ENCODE data around the gene AMD1.

The AMD1 gene

DNA sequence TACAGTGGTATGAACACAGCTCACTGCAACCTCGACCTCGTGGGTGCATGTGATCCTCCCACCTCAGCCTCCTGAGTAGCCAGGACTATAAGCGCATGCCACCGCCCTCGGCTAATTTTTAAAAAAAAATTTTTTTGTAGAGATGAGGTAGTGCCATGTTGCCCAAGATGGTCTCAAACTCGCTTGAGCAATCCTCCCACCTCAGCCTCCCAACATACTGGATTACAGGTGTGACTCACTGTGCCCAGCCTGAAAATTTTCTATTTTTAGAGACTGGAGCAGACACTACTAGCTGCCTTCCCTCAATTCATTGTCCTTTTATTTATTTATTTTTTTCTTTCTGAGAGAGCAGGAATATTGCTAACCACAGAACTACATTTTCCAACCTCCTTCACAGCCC, 63.6 kb downstream of the AMD1 start:
- no peak for DNase-seq (ENCODE audit: low read depth in 2 of 2)

DNA sequence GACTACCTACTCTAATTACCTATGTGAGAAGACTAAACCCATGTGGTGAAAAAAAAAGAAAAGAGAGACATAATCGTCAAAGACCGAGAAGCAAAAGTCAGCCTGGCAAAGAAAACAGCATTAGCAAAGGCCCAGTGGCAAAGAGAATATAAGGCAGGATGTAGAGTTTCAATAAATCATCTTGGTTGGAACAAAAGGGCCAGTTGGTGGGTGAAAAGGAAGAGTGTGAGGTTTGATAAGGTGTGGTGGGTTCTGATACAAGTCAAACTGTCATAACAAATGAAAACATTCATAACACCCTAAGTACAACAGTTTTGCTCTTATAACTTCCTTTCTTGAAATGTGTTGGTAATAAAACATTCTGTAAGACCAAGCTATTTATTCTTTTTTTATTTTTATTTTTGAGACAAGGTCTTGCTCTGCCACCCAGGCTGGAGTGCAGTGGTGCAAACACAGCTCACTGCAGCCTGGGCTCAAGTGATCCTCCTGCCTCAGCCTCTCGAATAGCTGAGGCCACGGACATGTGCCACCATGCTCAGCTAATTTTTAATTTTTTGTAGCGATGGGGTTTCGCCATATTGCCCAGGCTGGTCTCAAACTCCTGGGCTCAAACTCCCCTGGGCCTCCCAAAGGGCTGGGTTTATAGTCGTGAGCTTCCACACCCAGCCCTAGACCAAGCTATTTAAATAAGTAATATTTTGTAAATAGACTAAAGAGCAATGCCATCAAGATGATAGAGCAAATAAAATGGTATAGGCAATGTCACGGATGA, 65.0 kb downstream of the AMD1 start:
- no peak for DNase-seq (ENCODE audit: low read depth in 2 of 2)

DNA sequence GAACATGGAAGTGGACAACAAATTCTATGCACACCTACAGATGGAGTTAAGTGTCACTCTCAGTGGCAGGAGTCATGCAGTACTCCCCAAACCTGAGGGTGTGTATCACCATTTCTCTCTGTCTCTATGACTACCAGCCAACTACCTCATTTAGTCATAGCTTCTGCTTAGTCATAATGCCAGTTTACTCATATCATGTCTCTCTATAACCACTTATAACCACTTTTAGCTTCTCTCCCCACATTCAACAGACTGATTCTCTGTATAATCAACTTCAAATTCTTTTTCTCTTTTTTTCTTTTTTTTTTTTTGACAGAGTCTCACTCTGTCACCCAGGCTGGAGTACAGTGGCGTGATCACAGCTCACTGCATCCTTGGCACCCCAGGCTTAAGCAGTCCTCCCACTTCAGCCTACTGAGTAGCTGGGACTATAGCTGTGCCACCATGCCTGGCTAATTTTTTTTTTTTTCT, 70.1 kb downstream of the AMD1 start:
- DNase-seq (ENCODE audit: low read depth in 2 of 2), result no peak
